Activated CD8-positive, alpha-beta memory T cell treated with anti-CD3 and anti-CD28 coated beads, Interleukin-2, amount 50 U/mL, for 1 hour (primary cell): ENCODE data around the gene SLC1A3.
"Not testable (repeated sequence)": the region's sequence is repeated elsewhere in the genome, so short reads cannot be mapped to it uniquely, and the experiment has no call there.

Experiments
- DNase-seq: peaks from one replicate; pipeline ENCODE4 v3.0.0-alpha.2; 2020; ENCODE audit errors: extremely low read depth

SLC1A3 gene

GRCh38 chr5:36606428-36607113, at the start of gene SLC1A3:
Gene SLC1A3, plus strand, starts transcription at chr5:36606606. Its CDS starts 1,818 bp downstream, at chr5:36608424.
- DNase-seq: no peak

GRCh38 chr5:36558641-36559040, 47.8 kb upstream of the SLC1A3 start:
- DNase-seq: no peak

DNA sequence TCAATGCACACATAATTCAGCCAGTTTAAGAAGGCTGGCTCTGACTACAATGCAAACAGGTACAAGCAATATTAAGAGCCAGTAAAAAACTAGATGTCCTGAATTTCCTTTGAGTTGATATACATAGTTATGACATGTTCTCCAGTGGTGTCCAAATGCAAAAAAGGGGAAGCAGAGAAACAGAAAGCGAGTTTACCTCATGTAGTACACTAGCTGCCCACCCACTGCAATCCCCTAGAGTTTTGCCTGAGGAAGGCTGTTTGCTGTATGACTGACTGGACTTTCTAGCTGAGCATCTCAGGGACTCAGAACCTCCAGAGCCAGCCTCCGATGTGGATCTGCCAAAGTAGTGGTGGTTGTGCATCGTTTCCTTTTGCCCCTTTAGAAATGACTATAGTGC, 44.8 kb upstream of the SLC1A3 start:
- DNase-seq: no peak

DNA sequence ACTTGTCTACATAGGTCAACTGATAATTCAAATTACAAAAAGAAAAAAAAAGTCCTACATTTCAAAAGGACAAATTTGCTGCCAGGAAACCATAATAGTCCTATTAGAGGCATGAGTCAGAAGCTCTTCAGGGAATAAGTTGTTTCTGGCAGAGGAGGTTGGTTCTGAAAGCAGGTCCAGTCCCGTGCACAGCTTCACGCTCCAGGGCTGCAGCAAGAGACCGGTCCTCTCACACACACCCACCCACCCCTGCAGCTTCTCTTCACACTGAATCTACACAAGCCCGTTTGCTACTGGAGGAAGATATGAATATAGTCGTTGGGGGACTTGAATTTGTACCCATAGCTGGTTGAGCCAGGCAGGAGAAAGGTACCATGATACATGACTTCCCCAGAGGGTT, 36.9 kb upstream of the SLC1A3 start:
- DNase-seq: no peak

GRCh38 chr5:36570301-36571095, 35.9 kb upstream of the SLC1A3 start:
- DNase-seq: no peak

DNA sequence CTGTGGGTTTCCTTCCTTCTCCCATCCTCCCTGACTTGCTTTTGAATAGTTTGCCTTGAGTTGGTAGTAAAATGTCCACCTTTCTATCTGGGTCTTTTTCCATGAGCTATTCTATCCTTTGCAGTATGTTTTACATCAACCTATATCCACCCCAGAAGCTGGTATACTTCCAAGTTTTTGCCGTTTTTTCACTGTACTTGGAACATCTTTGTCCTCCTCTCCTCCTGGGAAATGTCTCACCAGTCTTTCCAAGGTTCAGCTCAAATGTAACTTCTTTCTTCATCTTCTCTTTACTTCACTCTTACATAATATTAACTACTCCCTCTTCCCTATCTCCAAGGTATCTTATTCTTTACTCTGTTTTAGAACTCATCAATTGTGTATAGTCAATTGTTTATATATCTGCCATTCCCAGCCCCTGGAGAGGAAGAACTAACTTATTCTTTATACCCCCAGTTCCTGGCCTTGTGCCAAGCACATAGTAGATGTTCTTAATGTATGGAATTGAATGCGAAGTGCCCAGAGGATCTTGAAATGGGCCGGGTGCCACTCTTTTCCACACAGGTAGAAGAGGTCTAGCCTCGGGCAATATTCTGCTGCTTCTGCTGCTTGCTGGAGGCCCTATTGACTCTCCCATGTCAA, 34.9 kb upstream of the SLC1A3 start:
- DNase-seq: no peak

- DNase-seq: no peak
These were observed 33.0 kb upstream of the SLC1A3 start for GRCh38 chr5:36573438-36573837.

GRCh38 chr5:36575361-36575781, 31.0 kb upstream of the SLC1A3 start:
- DNase-seq: no peak

GRCh38 chr5:36576721-36577120, 29.7 kb upstream of the SLC1A3 start:
- DNase-seq: no peak

- not testable (repeated sequence) for DNase-seq
These were observed 26.5 kb upstream of the SLC1A3 start for GRCh38 chr5:36579858-36580257.

- no peak for DNase-seq
These were observed 25.3 kb upstream of the SLC1A3 start for GRCh38 chr5:36581070-36581469.

GRCh38 chr5:36584009-36584875, 22.2 kb upstream of the SLC1A3 start:
- DNase-seq: no peak

DNA sequence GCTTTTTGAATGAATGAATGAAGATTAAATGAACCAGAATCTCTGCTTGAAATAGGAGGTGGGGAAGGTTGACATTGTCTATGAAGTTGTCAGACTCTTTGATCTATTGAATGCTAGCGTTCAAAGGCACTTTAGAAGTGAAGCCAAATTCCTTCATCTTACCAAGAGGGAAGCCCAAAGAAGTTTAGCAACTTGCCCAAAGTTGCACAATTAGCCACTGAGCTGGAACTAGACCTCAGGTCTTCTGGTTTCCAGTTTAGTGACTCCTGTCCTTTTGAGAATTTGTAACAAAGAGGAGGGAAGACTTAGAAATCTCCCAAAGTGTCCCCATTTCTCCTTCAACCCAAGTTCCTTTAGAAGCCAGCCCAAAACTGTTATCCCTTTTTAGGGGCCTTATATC, 20.7 kb upstream of the SLC1A3 start:
- no peak for DNase-seq

DNA sequence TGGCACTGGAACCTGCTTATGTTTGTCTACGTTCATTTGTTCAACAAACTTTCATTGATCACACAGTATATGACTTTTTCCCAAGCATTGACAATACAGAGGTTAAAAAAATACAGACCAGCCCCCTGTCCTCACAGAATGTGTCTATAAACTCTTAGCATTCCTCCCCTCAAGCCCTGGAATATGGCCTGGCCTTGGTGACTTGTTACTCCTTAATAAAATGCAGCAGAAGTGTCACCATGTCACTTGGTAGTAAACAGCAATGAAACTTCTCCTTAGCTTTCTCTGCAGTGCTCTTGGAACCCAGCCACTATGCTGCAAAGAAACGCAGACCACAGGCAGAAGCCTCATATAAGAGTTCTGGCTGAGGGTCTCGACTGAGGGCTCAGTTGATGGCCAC, 19.1 kb upstream of the SLC1A3 start:
- DNase-seq: no peak

DNA sequence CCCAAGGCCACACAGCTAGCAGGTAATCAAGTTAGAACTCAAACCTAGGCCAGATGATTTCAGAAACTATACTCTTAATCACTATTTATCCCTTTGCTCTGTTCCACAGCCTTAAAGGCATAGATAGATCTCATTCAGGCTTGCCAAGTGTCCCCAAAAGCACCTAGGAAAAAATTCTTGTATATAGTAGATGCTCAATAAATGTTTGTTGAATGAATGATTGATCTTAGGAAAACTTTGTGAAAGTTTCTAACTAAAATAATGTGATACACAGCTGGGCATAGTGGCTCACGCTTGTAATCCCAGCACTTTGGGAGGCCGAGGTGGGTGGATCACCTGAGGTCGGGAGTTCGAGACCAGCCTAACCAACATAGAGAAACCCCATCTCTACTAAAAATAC, 16.7 kb upstream of the SLC1A3 start:
- not testable (repeated sequence) for DNase-seq

- no peak for DNase-seq
These were observed 15.7 kb upstream of the SLC1A3 start for GRCh38 chr5:36590513-36591286.

DNA sequence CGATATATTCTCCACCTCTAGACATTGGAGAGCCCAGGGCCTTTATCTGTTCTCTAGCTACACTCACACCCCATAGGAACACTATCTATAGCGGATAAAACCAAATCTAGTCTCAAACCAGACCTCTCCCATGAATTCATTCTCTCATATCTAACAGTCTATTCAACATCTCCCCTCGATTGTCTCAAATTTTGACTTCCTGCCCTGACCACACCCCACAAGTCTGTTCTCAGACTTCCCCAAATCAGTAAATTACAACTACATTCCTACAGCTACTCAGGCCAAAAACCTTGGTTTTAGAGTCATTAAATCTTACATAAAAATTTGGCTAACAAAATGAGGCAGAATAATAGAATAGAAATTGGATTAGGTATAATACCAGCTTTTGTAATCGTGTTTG, 12.5 kb upstream of the SLC1A3 start:
- no peak for DNase-seq

- no peak for DNase-seq
These were observed 10.2 kb upstream of the SLC1A3 start for GRCh38 chr5:36596247-36596646.

GRCh38 chr5:36596756-36597155, 9.7 kb upstream of the SLC1A3 start:
- no peak for DNase-seq

GRCh38 chr5:36598045-36598444, 8.4 kb upstream of the SLC1A3 start:
- DNase-seq: no peak
